Heart left ventricle (tissue), 13 donors: ENCODE data around the gene TSLP.

ENCODE experiments used
- CTCF ChIP-seq, 12 donors: fragments of 200-600 bp; sonication (generic) in 4 of 12; IDR thresholded peaks; one replicate each; pipeline versions ENCODE4 v1.5.0 to v1.8.0; 2018 to 2022; ENCODE audit warnings: antibody characterized with exemption in 12 of 12, mild to moderate bottlenecking in 5 of 12
- POLR2A ChIP-seq, 2 donors: fragments of 450-650 bp; IDR thresholded peaks; one replicate each; pipeline ENCODE4 v1.6.1; 2017; ENCODE audit warnings: antibody characterized with exemption in 2 of 2, mild to moderate bottlenecking in 2 of 2, moderate library complexity in 2 of 2
- donor health status: ischemic (EF 13 %, LVEDD 7.1; RV severe dilation, severe dysfunction).
- donor health status: DM: no; HTN: yes; CAD: no.
- donor health status: DM: no; HTN: no; CAD: no.
- donor health status: ischemic (EF 25% LVEDD 6.9; RV normal size, moderate dysfunction).
- donor health status: ischemic (EF 25% LVEDD 5.7; RV mildly dilated, moderate dysfunction).
- donor health status: ischemic (EF 35%, LVEDD 5.7; RV mildly dilated, moderate dysfunction).
- donor health status: nonischemic (EF 11% LVEDD 7.7; RV severe dilation, severe dysfunction).
- donor health status: DM: yes; HTN: yes; CAD: no.
- donor health status: PGD.
- donor health status: ischemic (EF 29% LVEDD 5.4; RV normal size, mild dysfunction).
- donor health status: nonischemic (EF 23%, LVEDD 6.1; RV moderate dilation, normal function).

GRCh38 chr5:111124793-111125192 lies 53.3 kb downstream of the TSLP start:
- TF ChIP-seq CTCF (IDR thresholded peaks at IDR 0.05) = no peak
- no peak for TF ChIP-seq POLR2A (IDR thresholded peaks at IDR 0.05)
